HG03060 (cell line): Measurements from ENCODE around the gene KAZN.

Experiments
- ATAC-seq: cut with Tn5 transposase; IDR thresholded peaks from one replicate; pipeline ENCODE4 v1.9.1; 2021; ENCODE audit warnings: low read depth, moderate number of reproducible peaks; ENCODE audit not compliant: unreplicated experiment

KAZN gene

DNA sequence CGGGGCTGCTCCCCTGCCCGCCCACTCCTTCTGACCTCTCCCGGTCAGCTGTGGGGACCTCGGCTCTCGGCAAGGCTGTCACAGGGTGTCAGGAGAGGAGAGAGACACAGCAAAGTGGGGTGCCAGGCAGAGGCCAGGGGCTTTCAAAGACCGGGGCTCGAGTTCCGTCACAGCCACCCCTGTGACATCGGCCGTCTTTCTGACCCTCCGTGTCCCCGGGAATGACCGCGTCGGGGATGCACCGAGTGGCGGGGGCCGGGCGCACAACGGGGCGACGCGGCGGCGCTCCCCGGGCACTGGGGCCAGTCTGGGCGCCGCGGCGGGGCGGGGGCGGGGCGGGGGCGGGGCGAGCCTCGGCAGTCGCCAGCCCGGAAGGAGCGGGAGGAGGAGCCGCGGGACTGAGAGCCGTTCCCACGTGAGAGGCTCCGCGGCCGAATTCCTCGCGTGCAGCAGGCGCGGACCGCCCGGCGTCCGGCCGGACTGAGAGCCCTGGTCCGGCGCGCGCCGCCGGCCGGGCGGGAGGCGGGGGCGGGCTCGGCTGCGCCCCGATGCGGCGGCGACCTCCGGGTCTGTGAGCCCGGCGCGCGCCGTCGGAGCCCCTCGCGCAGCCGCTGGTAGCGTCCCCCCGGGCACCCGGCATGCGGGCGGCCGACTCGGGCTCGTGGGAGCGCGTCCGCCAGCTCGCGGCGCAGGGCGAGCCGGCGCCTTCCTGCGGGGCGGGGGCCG lies 325.4 kb downstream of the KAZN start:
- no peak for ATAC-seq

DNA sequence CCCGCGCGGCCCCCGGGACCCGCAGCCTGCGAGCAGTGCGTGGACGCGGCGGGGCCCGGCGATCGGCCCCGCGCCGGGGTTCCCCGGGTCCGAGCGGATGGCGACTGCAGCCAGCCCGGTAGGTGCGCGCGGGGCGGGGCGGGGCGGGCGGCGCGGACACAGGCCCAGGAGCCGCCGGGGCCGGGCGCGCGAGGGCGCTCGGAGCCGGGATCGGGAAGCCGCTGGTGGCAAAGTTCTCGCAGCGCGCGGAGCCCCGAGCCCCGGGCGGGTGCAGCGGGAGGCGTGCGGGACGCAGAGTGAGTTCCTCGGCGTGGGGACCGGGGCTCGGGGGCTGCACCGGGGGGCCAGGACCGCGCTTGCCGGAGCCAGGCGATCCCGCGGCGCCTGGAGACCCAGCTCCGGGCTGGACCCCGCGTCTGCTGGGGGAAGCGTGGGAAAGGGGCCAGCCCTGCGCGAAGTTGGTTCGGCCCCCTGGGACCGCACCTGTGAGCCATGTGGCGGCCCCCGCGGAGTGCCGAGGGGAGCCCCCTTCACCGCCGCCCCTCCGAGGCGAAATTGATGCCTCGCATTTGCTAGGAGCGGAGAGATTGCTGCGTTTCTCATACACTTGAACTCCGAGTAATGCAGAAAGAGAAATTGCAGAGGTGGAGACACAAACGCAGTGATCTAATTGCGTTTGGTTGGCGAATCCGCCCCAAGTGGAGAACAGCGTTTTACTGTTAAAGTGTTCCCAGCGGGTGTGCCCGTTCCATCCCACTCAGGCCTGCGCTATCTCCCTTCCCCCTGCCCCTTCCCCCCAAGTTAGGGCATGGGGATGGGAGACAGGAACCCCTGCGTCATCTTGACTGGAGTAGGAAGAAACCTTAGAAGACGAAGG lies 326.2 kb downstream of the KAZN start:
- no peak for ATAC-seq

DNA sequence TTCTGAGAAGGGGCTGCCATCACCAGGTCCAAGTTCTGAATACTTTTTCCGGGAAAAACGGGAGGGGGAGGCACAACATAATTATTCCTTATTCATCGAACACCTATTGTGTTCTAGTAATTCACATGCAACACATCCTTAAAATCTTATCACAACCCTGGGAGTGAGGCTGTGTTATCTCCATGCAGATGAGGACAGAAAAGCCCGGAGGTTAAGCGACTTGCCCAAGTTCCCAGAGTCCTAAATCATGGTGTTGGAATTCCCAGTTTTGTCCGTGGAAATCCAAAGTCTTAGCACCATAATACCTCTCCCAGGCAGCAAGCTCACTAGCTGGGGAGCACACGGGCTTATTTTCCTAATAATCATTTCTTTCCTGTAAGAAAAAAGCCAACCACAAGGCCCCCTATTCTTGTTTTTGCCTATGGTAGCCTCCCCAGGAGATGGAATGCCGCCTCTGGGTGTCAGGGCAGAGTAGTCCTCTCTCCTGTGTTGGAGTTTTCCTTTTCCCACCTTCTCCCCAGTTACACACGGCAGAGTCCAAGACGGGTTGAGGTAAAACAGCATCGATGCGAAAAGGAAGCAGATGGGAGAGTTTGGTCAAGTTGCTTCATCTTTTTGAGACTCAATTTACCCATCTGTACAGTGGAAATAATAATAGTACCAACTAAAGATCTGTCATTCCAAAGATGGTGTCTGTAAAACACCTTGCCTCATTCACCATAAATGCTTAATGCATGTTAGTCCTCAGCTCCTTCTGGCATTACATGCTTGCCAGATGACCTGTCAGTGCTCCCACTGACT lies 327.1 kb downstream of the KAZN start:
- ATAC-seq: no peak

DNA sequence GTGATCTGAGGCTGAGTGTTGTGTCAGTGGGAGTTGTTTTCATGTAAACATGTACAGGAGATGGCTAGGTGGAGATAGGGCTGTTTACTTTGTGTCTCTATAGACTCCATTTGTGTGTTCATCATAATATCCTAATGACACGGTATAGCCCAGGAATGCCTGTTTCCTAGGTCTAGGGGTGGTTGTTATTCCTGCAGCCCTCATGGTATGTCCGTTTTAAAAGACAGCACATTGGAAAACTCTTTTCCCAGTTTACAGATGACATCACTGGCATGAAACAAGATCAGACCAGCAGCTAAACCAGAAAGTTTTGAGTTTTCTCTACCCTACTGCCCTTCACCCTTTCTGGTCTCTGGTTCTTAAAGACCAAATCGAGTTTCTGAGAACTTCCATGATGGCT lies 327.7 kb downstream of the KAZN start:
- no peak for ATAC-seq

DNA sequence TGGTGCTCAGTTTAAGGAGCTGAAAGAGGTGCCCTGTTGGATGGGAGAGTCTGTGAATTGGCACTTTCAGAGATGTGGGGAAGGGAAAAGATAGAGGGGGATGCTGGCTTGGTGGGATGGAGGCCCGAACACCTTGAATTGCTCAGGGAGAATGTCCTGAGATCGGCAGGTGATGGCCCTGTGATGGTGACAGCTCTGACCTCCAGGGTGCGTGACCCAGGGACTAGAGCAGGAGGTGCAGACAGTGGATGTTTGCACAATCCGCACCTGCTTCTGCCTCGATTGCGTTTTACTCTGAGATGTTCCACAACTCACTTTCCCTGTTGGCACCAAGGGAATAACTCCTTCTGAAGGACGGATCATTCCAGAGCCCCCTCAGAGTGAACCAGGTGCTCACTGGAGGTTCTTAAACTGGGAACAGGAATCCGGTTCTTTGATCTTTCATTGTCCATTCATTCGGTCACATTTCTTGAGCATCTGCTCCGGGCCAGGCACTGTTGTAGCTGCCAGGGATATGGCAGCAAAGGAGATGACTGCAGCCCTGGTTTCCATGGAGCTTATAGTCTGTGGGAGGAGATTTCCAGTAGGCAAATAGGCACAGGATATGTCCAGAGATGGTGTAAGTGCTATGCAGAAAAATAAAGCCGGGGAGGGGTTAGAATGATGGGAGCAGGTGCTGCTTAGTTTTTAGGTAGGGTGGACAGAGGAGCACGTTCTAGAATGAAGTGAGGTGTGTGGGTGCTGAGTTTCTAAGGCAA lies 328.5 kb downstream of the KAZN start:
- no peak for ATAC-seq

DNA sequence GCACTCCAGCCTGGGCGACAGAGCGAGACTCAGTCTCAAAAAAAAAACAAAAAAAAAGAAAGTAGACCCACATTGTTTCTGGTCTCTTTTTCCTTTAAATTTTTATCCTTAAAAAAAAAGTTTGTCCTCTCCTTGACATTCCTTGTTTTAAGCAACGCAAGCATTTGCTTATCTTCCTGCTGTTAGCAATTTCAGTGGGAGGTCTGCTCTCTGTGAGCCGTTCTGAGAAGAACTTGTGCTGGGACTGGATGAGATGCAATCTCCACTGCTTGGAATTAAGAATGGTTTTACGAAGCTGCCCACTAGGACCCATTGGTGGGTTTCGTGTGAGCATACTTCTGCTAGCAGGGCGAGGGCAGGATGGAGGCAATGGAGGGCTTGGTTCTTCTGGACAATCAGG lies 329.9 kb downstream of the KAZN start:
- no peak for ATAC-seq

DNA sequence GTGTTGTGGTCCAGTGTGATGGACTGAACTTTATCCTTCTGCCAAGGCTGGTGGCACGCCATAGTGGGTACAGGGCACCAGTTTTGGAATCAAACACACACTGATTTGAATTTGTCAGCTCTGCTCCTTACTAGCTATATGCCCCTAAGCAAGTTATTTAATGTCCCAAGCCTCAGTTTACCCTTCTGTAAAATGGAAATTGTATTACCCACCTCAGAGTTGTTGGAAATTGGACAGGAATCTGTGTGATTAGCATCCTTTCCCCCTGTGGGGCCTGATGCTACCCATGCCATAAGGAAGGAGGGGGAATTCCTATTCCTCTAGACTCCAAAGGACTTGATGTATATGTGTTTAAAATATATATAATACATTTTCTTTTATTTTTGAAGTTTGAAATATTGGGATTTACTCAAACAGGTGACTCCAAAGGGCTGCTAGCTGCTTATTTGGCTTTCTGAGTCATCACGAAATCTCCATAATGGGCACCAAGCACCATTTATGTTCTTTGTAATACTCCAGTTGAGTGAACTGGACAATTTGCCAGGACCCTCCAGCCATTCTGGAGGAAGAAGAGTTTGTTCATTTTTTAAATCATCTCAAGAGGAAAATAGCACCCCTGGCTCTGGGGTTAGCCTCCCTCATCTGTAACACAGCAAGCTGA lies 330.5 kb downstream of the KAZN start:
- ATAC-seq: no peak

DNA sequence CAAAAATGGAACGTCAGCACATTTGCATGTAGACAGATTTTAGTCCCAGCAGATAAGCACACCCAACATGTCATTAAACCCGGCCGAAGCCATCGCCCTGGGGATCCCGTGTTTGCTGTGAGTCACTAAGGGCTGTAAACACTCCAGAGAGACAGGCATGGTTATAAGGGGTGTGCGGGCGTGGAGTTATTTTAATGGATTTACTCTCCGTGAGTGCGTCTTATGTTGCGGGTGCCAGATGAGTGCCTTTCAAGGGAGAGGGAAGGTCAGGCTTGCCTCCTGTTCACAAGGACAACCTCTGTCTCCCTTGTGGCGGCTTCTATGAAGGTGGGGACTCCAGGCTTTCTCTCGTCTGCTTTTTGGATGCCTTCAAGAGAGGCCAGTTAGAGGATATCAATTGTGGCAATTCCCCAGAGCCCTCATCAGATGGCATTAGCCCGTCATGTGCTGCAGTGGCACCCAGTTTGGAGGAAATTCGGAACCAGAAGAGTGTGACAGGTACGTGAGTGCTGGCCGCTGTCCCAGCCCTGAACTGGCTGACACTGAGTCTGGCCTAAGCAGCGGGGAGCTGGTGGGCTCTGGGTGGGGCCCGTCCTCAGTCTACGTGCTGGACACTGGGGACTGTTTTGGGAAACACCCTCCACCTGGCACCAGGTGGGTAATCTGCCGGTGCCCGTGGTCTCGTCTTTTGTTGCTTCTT lies 331.2 kb downstream of the KAZN start:
- no peak for ATAC-seq

DNA sequence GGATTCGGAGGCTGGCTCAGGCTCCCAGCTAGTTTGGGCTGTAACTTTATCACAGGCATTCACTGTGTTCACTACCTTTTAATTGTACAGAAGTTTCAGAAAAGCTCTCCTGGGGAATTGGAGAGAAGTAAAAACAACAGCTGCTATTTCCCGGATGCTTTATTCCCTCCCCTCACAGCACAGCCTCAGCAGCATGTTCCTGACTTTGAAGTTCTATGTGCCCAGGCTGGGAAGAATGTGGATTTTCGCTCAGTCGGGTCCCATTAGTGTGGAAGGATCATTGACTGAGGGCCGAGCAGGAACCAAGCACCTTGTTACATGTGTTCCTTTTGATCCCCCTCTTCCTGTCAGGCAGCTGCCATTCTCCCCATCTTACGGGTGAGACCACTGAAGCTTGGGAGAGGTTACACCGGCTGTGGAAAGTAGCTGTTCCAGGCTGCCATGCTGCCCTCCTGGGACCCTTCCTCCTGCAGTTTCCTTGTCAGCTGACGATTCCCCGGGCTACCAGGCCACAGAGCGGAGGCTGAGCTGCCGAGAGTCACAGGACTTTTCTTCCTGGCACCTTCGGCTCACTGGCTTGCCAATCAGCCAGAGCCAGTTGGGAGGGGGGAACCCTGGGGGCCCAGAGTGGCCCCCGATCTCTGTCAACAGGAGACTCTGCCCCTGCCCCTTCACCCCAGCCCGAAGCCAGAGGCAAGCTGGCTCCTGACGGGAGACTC lies 331.9 kb downstream of the KAZN start:
- ATAC-seq: no peak

DNA sequence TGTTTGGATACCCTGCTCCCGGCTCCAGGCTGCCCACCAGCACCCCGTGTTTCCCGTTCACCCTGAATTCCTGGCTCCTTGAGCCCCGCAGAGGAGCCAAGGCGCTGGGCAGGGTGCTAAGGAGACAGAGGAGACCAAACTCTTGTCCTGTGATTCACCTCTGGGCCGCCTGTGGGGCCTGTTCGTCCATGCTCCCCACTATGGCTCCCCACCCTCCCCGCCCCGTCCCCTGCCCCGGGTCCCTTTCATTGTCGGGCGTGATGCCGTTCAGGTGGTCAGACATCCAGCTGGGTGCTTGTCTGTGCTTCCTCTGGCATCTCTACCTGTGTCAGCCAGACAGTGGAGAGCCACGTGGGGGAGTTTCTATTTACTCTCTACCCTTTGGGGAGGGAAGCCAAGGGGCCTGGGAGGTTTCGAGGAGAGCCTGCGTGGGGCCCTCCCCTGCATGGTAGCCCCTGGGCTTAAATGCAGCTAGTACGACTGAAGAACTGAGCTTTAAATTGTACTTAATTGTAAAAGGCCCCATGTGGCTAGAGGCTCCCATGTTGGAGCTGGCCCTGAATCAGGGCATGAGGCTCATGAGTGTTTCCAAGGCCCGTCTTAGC lies 333.7 kb downstream of the KAZN start:
- ATAC-seq: no peak

DNA sequence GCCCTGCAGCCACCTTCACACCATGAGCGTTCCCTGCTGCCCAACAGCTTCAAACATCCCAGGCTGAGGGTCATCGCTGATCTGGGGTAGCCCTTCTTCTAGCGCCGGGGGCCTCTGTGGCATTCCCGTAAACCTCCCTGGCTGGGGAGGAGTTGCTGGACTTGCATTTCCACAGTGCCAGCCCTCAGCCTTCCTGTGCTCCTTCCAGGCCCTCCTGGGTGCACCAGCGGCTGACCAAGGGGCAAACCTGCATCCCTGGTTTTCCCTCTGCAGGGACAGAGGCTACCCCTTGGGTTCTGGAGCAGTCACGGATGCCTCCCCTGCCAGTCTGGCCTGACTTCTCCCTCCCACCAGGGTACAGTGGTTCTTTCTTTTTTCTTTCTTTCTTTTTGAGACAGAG lies 336.4 kb downstream of the KAZN start:
- no peak for ATAC-seq

DNA sequence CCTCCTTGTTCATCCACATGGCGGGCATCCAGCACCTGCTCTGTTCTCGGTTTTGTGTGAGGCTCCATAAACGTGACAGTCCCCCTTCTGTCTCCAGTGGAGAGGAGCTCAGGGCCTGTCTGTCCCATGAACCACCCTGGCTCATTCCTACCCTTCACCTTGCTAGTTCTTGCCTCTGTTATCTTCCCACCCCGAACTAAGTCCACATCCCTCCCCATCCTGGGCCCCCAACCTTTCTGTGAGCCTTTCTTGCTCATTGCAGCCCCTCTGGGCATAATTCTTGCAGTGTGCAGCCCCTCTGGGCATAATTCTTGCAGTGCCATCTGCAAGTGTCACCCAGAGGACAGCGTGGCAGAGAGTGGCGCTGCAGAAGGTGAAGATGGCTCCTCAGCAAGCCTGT lies 338.3 kb downstream of the KAZN start:
- no peak for ATAC-seq

DNA sequence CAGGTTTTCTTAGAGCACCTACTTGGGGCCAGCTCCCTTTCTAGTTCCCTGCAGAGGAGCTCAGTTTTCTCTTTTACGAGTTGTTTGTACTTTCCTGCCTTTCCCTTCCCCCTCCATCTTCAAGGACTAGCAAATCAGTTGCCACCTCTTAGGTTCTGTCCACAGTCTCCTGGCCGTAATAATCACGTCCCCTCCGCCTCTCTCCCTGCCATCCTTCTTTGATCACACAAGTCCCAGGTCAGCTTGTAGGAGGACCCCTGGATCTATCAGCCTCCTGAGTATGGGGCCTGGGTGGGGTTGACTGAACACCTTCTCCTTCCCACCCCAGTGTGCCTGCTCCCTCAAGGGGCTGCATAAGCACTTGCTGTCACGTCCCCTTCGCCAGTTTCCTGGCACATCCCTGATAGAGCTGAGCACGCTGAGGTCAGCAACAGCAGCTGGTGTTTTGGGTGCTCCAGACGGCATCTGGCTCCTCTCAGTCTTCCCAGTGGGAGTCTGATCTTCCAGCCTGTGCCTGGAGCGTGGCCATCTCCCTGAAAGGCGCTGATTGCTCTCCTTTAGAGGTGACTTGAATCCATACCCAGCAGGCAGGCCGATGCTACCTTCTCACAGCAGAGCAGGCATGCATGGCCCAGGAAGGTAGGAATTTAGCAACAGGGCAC lies 338.9 kb downstream of the KAZN start:
- ATAC-seq: no peak

DNA sequence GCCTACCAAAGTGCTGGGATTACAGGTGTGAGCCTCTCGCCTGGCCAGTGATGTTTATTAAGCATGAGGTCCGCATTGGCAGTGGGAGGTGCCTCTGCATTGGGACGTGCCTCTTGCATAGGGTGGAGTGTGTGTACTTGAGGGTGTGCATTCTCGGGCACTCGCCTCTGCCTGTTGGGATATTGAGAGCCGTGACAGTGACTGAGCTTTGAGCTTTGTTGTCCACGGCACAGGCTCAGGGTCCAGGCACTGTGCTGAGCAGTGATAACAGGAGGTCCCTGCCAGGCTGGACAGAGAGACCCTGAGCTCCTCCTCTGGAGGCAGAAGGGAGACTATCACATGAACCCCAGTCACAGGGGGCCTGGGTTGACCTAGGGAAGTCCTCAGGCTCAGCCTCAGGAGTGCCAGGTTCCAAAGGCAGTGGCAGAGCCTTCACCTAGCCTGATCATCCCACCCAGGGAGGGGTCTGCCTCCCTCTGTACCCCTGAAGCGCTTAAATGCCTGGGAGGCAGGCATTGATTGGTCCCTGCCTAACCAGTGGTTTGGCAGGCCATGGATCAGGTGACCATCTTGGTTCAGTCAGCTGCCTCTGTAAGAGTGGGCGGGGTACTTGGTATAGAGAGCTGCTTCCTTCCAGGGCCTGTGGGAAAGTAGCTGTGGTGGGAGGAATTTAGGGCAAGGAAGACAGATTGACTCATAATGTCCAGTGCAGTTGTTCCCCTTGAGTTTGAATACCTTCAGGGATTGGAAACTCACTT lies 341.2 kb downstream of the KAZN start:
- no peak for ATAC-seq

DNA sequence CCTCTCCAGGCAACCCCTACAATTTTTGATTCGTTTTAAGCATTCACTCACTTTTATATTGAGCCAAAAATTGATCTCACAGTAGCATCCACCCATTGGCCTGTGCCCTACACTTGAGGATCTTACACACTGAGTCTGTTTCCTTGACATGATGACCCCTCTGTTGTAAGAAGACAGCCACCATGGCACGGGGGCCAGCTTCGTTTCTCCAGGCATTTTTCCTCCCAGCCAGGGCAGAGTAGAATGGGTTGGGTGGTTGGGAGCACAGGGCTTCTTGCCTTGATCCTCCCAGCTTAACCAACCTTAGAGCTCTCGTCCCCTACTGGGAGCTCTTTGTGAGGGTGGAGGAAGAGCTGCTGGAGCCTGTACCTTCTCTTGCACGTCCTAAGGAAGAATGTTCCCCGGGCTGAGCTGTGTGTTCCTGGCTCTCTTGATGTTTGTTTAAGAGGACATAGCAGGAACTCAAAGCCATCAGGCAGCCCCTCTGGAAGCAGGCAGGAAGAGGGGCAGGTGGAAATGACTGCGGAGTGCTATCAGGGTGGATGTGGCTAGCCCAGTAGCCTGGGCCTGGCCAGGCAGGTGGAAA lies 341.9 kb downstream of the KAZN start:
- ATAC-seq: no peak

DNA sequence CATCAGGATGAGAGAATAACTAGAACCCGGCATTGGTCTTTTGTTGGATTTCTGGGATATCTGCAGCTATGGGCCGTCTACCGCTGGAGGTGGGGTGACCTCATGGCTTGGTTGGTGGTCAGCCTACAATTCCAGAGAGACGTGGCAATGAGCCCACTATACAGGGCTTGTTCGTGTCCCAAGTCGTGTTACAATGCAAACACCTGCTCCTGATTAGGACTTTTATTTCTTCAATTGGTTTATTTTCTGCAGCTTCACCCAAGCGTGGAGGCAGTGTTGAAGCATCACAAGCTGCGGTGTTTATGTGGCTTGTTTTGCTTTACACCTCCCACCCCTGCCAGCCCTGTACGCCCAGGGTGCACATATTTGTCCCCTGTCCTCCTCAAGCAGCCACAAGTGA lies 343.4 kb downstream of the KAZN start:
- no peak for ATAC-seq
